ENCODE data around the gene SMYD3. TPM values are rescaled to one million over a fixed set of nuclear protein-coding genes. Genes with fewer than 3 reads are reported as not detected.

The SMYD3 gene
- total and polyA plus RNA-seq, 9 donors, result 10.8 to 24.0 (median 13.7) TPM

DNA sequence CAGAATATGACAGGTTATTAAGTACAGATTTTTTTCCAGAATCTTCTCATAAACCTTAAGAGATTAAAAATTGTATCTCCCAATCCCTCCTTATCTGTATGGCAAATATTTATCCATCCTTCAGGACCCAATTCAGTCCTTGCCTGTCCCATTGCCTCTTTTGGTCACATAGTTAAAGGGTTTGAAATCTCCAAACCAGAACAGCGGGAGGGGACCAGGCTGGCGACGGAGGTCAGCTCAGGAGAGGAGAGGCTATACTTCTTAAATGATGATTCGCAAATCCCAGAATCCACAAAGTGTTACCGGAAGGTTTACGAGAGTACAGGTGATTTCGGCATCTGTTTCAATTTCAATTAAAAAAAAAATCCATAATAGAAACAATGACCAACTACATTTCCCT is 572.7 kb downstream of the SMYD3 start:
- no peak for DNase-seq
- WGBS, 3 donors, result 95 to 98% (median 96%) methylated on average over 7 of the region's 7 CpGs
- H3K9me3 ChIP-seq, result no peaks in the 10 kb centered on the region
- H3K36me3 ChIP-seq, result no peaks in the 10 kb centered on the region
- H3K27me3 ChIP-seq, result no peaks in the 10 kb centered on the region
- intact Hi-C loops (cut with DNase I), result no loop called here
- TF ChIP-seq EP300 (IDR thresholded peaks at IDR 0.05), result no peak
- TF ChIP-seq POLR2A (IDR thresholded peaks at IDR 0.05), result no peak
- H3K4me3 ChIP-seq, result no peak overlapping the region
- H3K4me1 ChIP-seq (ENCODE audit: insufficient read depth), result no peaks in the 10 kb centered on the region
- no peak overlapping the region for H3K27ac ChIP-seq

DNA sequence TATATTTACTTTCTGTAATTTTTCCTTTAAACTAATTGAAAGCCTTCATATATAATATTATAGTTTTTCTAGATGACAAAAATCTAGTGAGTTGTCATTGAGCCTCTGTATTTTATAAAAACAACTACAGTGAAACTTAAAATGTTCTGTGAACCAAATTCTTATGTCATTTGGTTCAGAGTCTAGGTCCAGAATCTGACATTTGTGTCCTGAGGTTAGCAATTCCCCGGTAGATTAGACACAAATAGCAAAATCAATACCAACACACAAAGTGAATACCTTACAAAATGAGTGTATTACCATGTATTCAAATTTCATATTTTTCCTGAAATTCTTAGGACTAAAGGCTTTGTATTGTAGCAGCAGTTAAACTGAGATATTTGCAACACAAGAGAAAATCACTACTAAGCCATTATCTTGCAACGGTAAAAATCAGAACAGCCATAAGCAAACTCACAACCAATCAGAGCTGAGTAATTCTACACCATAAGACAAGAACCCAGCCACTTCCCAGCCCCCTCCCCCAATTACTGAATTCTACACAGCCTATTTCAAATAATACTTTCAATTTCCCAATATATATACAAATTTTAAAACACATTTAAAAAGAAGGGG is 573.5 kb downstream of the SMYD3 start:
- WGBS, 3 donors, result 41 to 52% (median 46%) methylated on average over 2 of the region's 2 CpGs
- no peak overlapping the region for H3K4me3 ChIP-seq
- no peaks in the 10 kb centered on the region for H3K27me3 ChIP-seq
- H3K36me3 ChIP-seq, result no peaks in the 10 kb centered on the region
- no peak for DNase-seq
- no peaks in the 10 kb centered on the region for H3K4me1 ChIP-seq (ENCODE audit: insufficient read depth)
- TF ChIP-seq EP300 (IDR thresholded peaks at IDR 0.05) (no peak), POLR2A (IDR thresholded peaks at IDR 0.05) (no peak)
- TF ChIP-seq, protein P1, sequence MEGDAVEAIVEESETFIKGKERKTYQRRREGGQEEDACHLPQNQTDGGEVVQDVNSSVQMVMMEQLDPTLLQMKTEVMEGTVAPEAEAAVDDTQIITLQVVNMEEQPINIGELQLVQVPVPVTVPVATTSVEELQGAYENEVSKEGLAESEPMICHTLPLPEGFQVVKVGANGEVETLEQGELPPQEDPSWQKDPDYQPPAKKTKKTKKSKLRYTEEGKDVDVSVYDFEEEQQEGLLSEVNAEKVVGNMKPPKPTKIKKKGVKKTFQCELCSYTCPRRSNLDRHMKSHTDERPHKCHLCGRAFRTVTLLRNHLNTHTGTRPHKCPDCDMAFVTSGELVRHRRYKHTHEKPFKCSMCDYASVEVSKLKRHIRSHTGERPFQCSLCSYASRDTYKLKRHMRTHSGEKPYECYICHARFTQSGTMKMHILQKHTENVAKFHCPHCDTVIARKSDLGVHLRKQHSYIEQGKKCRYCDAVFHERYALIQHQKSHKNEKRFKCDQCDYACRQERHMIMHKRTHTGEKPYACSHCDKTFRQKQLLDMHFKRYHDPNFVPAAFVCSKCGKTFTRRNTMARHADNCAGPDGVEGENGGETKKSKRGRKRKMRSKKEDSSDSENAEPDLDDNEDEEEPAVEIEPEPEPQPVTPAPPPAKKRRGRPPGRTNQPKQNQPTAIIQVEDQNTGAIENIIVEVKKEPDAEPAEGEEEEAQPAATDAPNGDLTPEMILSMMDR (IDR thresholded peaks at IDR 0.05), result no peak
- H3K27ac ChIP-seq, result no peak overlapping the region
- no peaks in the 10 kb centered on the region for H3K9me3 ChIP-seq
- intact Hi-C loops (cut with DNase I), result no loop called here

DNA sequence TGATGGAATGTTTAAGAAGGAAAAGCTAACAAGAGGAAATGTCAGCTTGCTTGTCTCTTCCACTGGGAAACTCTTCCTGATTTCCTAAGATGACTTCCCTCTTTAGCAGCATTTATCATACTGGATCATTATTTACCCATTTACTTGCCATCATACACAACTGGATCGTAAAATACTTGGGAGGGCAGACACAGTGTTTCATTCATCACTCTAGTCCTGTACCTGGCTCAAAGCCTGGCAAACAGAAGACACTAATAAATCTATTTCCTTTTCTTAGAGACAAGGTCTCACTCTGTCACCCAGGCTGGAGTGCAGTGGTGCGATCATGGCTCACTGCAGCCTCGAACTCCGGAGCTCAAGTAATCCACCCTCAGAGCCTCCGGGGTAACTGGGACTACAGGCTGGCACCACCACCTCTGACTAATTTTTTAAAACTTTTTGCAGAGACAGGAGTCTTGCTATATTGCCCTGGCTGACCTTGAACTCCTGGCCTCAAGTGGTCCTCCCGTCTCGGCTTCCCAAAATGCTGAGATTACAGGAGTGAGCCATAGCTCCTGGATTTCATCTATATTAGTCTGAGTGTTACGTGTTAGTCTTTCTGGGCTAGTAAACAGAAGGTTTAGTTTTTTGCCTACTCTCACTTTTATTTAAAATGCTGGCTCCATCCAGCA is 574.6 kb downstream of the SMYD3 start:
- intact Hi-C loops (cut with DNase I), result no loop called here
- H3K27ac ChIP-seq, result no peak overlapping the region
- no peaks in the 10 kb centered on the region for H3K4me1 ChIP-seq (ENCODE audit: insufficient read depth)
- H3K9me3 ChIP-seq, result no peaks in the 10 kb centered on the region
- 79 to 94% (median 90%) methylated on average over 8 of the region's 8 CpGs for WGBS, 3 donors
- no peaks in the 10 kb centered on the region for H3K36me3 ChIP-seq
- no peak for DNase-seq
- TF ChIP-seq, protein P1 (IDR thresholded peaks at IDR 0.05), result no peak
- TF ChIP-seq POLR2A (IDR thresholded peaks at IDR 0.05) (no peak), EP300 (IDR thresholded peaks at IDR 0.05) (no peak)
- H3K27me3 ChIP-seq, result no peaks in the 10 kb centered on the region
- no peak overlapping the region for H3K4me3 ChIP-seq

DNA sequence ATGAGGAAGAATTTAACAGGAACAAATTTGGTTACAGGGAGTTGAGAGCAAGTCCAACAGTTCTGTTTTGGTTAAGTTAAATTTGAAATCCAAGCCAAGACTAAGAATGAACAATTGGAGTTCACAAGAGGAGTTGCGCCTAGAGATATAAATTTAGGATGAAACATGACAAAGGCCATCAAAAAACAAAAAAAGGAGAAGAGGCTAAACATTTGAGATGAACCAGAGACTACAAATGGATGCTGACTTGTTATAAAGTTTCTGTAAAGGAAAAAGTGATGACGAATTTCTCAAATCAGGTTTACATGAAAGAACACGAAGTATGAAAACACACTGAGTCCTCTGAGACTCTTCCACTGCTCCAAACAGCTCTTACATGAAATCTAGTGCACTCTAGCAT is 575.6 kb downstream of the SMYD3 start:
- H3K9me3 ChIP-seq, result no peaks in the 10 kb centered on the region
- no peak overlapping the region for H3K27ac ChIP-seq
- DNase-seq, result no peak
- H3K4me1 ChIP-seq (ENCODE audit: insufficient read depth), result no peaks in the 10 kb centered on the region
- intact Hi-C loops (cut with DNase I), result no loop called here
- H3K27me3 ChIP-seq, result no peaks in the 10 kb centered on the region
- no peak for TF ChIP-seq POLR2A (IDR thresholded peaks at IDR 0.05)
- TF ChIP-seq EP300 (IDR thresholded peaks at IDR 0.05), result no peak
- TF ChIP-seq, protein P1 (IDR thresholded peaks at IDR 0.05), result no peak
- 66 to 81% (median 80%) methylated on average over 3 of the region's 3 CpGs for WGBS, 3 donors
- no peak overlapping the region for H3K4me3 ChIP-seq
- no peaks in the 10 kb centered on the region for H3K36me3 ChIP-seq

DNA sequence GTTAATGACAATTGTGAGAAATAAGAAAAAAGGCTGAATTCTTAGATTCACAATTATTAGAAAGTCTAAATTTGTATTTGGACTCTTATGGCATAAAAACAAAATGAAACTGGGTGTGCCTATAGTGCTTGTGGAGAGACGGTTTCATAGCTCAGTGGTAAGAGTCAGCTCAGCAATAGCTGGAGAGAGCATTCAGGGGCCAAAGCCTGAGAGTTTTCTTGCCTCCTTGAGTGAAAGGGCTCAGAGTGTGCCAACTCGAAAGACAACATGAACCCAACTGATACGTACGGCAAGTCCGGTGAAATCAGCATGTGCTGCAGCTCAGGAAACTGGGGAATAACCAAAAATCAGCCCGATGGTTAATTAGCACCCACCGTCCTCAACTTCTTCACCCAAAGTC is 577.9 kb downstream of the SMYD3 start:
- WGBS, 3 donors, result 96 to 98% (median 97%) methylated on average over 7 of the region's 7 CpGs
- intact Hi-C loops (cut with DNase I), result no loop called here
- H3K4me1 ChIP-seq (ENCODE audit: insufficient read depth), result no peaks in the 10 kb centered on the region

More for the DNA sequence above, 577.9 kb downstream of the SMYD3 start:
- no peaks in the 10 kb centered on the region for H3K36me3 ChIP-seq
- no peaks in the 10 kb centered on the region for H3K9me3 ChIP-seq
- no peak for TF ChIP-seq POLR2A (IDR thresholded peaks at IDR 0.05)
- no peak for TF ChIP-seq EP300 (IDR thresholded peaks at IDR 0.05)
- TF ChIP-seq, protein P1 (IDR thresholded peaks at IDR 0.05), result no peak
- H3K27ac ChIP-seq, result no peak overlapping the region
- H3K27me3 ChIP-seq, result no peaks in the 10 kb centered on the region
- H3K4me3 ChIP-seq, result no peak overlapping the region
- DNase-seq, result no peak
